ENCODE results near the gene SIRT3.
"Not testable (repeated sequence)": the region's sequence is repeated elsewhere in the genome, so short reads cannot be mapped to it uniquely, and the experiment has no call there.

SIRT3 gene

DNA sequence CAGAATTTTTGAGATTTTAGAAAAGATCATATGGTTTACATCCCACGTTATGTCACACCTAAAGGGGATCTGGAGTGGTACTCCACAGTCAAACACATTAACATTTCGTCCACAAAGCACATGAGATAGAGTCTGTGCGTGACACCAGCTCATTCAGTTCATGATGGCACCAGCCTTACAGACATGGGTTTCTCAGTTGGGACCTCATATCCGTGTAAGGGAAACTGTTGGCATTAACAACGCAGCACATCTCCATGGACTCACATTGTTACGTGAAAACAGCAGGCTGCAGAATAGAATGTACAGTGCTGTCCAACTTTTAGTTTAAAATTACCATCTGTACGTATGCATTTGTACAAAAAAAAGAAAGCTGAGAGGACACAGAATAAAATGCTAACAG is 14.6 kb downstream of the SIRT3 start:
- Histone ChIP-seq H3K9me3 (ENCODE audit: control insufficient read depth, low read length) (no peaks in the 10 kb centered on the region), H3K18ac (ENCODE audit: low read depth in 1 of 2, low read length in 2 of 2) (no peak overlapping the region), H3K4me1 (ENCODE audit: control insufficient read depth, insufficient read depth, low read depth, low read length) (peaks cover 8% of the 10 kb centered on the region), H2BK12ac (ENCODE audit: low read length in 2 of 2) (no peak overlapping the region), H3K27ac (ENCODE audit: low read length, poor library complexity, severe bottlenecking) (no peak overlapping the region), H2BK120ac (ENCODE audit: low read depth, low read length) (no peak overlapping the region), H4K91ac (ENCODE audit: low read length) (no peak overlapping the region), H3K23ac (ENCODE audit: low read length in 2 of 2) (no peak overlapping the region), H3K4me3 (ENCODE audit: insufficient read depth in 1 of 2, low read depth in 1 of 2, low read length in 2 of 2) (no peak overlapping the region), H2AFZ (ENCODE audit: low read depth, low read length) (no peak overlapping the region), H4K8ac (ENCODE audit: low read length) (no peak overlapping the region), H3K27me3 (ENCODE audit: control insufficient read depth in 1 of 2, insufficient read depth in 1 of 2, low read length in 2 of 2) (no peaks in the 10 kb centered on the region), H2BK5ac (ENCODE audit: low read depth, low read length, poor library complexity, severe bottlenecking) (no peak overlapping the region), H2AK5ac (ENCODE audit: low read length, severe bottlenecking) (no peak overlapping the region), H3K79me1 (replicated peaks; ENCODE audit: low read length, poor library complexity, severe bottlenecking) (peaks cover 23% of the 10 kb centered on the region), H3K9ac (ENCODE audit: low read length) (no peak overlapping the region), H2BK15ac (ENCODE audit: low read depth, poor library complexity, severe bottlenecking) (no peak overlapping the region), H3K14ac (ENCODE audit: low read length in 2 of 2) (no peak overlapping the region), H3K4me2 (ENCODE audit: low read length, poor library complexity, severe bottlenecking) (no peak overlapping the region), H3K4ac (ENCODE audit: low read depth in 1 of 2, low read length in 2 of 2) (no peak overlapping the region), H3K36me3 (ENCODE audit: control insufficient read depth in 1 of 2, insufficient read depth in 2 of 2, low read depth in 1 of 2, low read length in 2 of 2) (peaks cover 31 to 36% of the 10 kb centered on the region in 2 experiments)
- WGBS = 98% methylated on average over 6 of the region's 7 CpGs
- DNase-seq = no peak

DNA sequence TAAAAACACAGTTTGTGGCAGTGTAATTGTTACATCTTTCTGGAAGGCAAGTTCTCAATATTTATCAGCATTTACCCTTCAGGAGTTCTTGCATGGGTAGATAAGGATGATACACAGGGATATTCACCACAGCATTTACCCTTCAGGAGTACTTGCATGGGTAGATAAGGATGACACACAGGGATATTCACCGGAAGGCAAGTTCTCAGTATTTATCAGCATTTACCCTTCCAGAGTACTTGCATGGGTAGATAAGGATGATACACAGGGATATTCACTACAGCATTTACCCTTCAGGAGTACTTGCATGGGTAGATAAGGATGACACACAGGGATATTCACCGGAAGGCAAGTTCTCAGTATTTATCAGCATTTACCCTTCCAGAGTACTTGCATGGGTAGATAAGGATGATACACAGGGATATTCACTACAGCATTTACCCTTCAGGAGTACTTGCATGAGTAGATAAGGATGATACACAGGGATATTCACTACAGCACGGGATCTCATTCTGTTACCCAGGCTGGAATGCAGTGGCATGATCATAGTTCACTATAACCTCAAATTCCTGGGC is 15.4 kb downstream of the SIRT3 start:
- not testable (repeated sequence) for DNase-seq; H2AFZ ChIP-seq (ENCODE audit: low read depth, low read length); H3K27me3 ChIP-seq (ENCODE audit: control insufficient read depth in 1 of 2, insufficient read depth in 1 of 2, low read length in 2 of 2); H3K14ac ChIP-seq (ENCODE audit: low read length in 2 of 2); H3K9ac ChIP-seq (ENCODE audit: low read length); H2BK120ac ChIP-seq (ENCODE audit: low read depth, low read length); H4K91ac ChIP-seq (ENCODE audit: low read length); H3K9me3 ChIP-seq (ENCODE audit: control insufficient read depth, low read length); H3K27ac ChIP-seq (ENCODE audit: low read length, poor library complexity, severe bottlenecking); H4K8ac ChIP-seq (ENCODE audit: low read length); H3K4me2 ChIP-seq (ENCODE audit: low read length, poor library complexity, severe bottlenecking); H2BK12ac ChIP-seq (ENCODE audit: low read length in 2 of 2); H2BK5ac ChIP-seq (ENCODE audit: low read depth, low read length, poor library complexity, severe bottlenecking); H3K18ac ChIP-seq (ENCODE audit: low read depth in 1 of 2, low read length in 2 of 2); H2BK15ac ChIP-seq (ENCODE audit: low read depth, poor library complexity, severe bottlenecking); H2AK5ac ChIP-seq (ENCODE audit: low read length, severe bottlenecking); H3K23ac ChIP-seq (ENCODE audit: low read length in 2 of 2); H3K4me3 ChIP-seq (ENCODE audit: insufficient read depth in 1 of 2, low read depth in 1 of 2, low read length in 2 of 2); H3K4me1 ChIP-seq (ENCODE audit: control insufficient read depth, insufficient read depth, low read depth, low read length); H3K4ac ChIP-seq (ENCODE audit: low read depth in 1 of 2, low read length in 2 of 2)
- WGBS = 93% methylated on average over 1 of the region's 3 CpGs
- Histone ChIP-seq H3K79me1 (replicated peaks; ENCODE audit: low read length, poor library complexity, severe bottlenecking) (peaks cover 18% of the 10 kb centered on the region), H3K36me3 (ENCODE audit: control insufficient read depth in 1 of 2, insufficient read depth in 2 of 2, low read depth in 1 of 2, low read length in 2 of 2) (peaks cover 39 to 44% of the 10 kb centered on the region in 2 experiments)

DNA sequence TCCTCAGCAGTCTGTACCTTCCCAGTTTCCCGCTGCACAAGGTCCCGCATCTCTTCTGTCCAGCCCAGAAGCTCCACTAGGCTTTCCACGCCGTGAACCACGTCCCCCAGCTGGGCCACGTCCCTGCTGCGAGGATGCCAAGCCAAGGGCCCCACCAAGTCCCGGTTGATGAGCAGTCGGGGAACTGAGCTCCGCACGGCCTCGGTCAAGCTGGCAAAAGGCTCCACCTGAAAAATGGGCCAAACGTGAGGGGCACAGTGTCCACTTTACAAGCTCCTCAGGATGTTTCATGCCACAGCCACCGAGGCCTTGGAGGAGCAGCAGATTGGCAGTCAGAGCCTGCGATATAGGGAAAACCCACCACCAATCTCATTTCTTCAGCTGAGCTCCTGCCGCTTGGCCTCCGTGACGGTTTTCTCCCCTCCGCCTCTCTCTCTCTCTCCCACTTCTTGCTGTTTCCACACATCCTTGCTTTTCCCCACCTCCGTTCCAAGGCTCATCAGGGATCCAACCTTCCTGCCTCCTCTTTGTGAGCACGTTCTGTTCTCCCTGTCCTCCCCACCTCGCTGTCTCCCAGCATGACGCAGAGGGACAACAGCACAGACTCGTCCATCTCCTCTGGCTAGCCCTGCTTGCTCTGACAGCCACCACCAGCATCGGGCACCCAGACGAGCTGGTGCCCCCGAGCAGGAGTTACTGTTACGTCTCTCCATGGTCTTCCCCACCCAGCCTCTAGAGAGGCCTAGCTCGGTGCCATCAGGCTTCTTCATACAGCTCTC is 17.1 kb downstream of the SIRT3 start:
- Histone ChIP-seq H4K91ac (ENCODE audit: low read length) (no peak overlapping the region), H3K18ac (ENCODE audit: low read depth in 1 of 2, low read length in 2 of 2) (no peak overlapping the region), H3K4me3 (ENCODE audit: insufficient read depth in 1 of 2, low read depth in 1 of 2, low read length in 2 of 2) (no peak overlapping the region), H3K27ac (ENCODE audit: low read length, poor library complexity, severe bottlenecking) (no peak overlapping the region), H3K4me2 (ENCODE audit: low read length, poor library complexity, severe bottlenecking) (no peak overlapping the region), H2BK120ac (ENCODE audit: low read depth, low read length) (no peak overlapping the region), H3K4ac (ENCODE audit: low read depth in 1 of 2, low read length in 2 of 2) (no peak overlapping the region), H3K4me1 (ENCODE audit: control insufficient read depth, insufficient read depth, low read depth, low read length) (peaks cover 3% of the 10 kb centered on the region), H4K8ac (ENCODE audit: low read length) (no peak overlapping the region), H3K9ac (ENCODE audit: low read length) (no peak overlapping the region), H2AK5ac (ENCODE audit: low read length, severe bottlenecking) (no peak overlapping the region), H2BK15ac (ENCODE audit: low read depth, poor library complexity, severe bottlenecking) (no peak overlapping the region), H3K14ac (ENCODE audit: low read length in 2 of 2) (no peak overlapping the region), H3K27me3 (ENCODE audit: control insufficient read depth in 1 of 2, insufficient read depth in 1 of 2, low read length in 2 of 2) (no peaks in the 10 kb centered on the region), H3K36me3 (ENCODE audit: control insufficient read depth in 1 of 2, insufficient read depth in 2 of 2, low read depth in 1 of 2, low read length in 2 of 2) (peaks cover 52 to 61% of the 10 kb centered on the region in 2 experiments), H2BK5ac (ENCODE audit: low read depth, low read length, poor library complexity, severe bottlenecking) (no peak overlapping the region), H3K9me3 (ENCODE audit: control insufficient read depth, low read length) (no peaks in the 10 kb centered on the region), H2AFZ (ENCODE audit: low read depth, low read length) (no peak overlapping the region), H2BK12ac (ENCODE audit: low read length in 2 of 2) (no peak overlapping the region), H3K23ac (ENCODE audit: low read length in 2 of 2) (no peak overlapping the region), H3K79me1 (replicated peaks; ENCODE audit: low read length, poor library complexity, severe bottlenecking) (peaks cover 15% of the 10 kb centered on the region)
- DNase-seq = no peak
- 93% methylated on average over 28 of the region's 29 CpGs for WGBS

DNA sequence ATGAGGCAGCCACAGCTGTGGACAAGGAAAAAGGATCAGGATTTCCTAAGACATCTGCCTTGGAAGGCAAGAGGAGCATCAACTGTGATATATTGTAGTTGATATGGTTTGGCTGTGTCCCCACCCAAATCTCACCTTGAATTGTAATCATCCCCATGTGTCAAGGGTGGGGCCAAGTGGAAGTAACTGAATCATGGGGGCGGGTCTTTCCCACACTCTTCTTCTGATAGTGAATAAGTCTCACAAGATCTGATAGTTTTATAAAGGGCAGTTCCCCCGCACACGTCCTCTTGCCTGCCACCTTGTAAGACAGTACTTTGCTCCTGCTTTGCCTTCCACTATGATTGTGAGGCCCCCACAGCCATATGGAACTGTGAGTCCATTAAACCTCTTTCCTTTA is 18.4 kb downstream of the SIRT3 start:
- no peak overlapping the region for H2AK5ac ChIP-seq (ENCODE audit: low read length, severe bottlenecking)
- H2BK5ac ChIP-seq (ENCODE audit: low read depth, low read length, poor library complexity, severe bottlenecking) = no peak overlapping the region
- H3K4ac ChIP-seq (ENCODE audit: low read depth in 1 of 2, low read length in 2 of 2) = no peak overlapping the region
- H2BK120ac ChIP-seq (ENCODE audit: low read depth, low read length) = no peak overlapping the region
- no peak overlapping the region for H2AFZ ChIP-seq (ENCODE audit: low read depth, low read length)
- H3K23ac ChIP-seq (ENCODE audit: low read length in 2 of 2) = no peak overlapping the region
- H3K9ac ChIP-seq (ENCODE audit: low read length) = no peak overlapping the region
- WGBS = 99% methylated on average over 3 of the region's 3 CpGs
- no peak overlapping the region for H2BK12ac ChIP-seq (ENCODE audit: low read length in 2 of 2)
- DNase-seq = no peak
- H2BK15ac ChIP-seq (ENCODE audit: low read depth, poor library complexity, severe bottlenecking) = no peak overlapping the region
- H4K8ac ChIP-seq (ENCODE audit: low read length) = no peak overlapping the region
- H3K4me3 ChIP-seq (ENCODE audit: insufficient read depth in 1 of 2, low read depth in 1 of 2, low read length in 2 of 2) = no peak overlapping the region
- peaks cover 54 to 70% of the 10 kb centered on the region in 2 experiments for H3K36me3 ChIP-seq (ENCODE audit: control insufficient read depth in 1 of 2, insufficient read depth in 2 of 2, low read depth in 1 of 2, low read length in 2 of 2)
- no peak overlapping the region for H3K4me2 ChIP-seq (ENCODE audit: low read length, poor library complexity, severe bottlenecking)
- H3K9me3 ChIP-seq (ENCODE audit: control insufficient read depth, low read length) = no peaks in the 10 kb centered on the region
- no peaks in the 10 kb centered on the region for H3K27me3 ChIP-seq (ENCODE audit: control insufficient read depth in 1 of 2, insufficient read depth in 1 of 2, low read length in 2 of 2)
- no peak overlapping the region for H3K18ac ChIP-seq (ENCODE audit: low read depth in 1 of 2, low read length in 2 of 2)
- peaks cover 15% of the 10 kb centered on the region for H3K79me1 ChIP-seq (replicated peaks; ENCODE audit: low read length, poor library complexity, severe bottlenecking)
- no peak overlapping the region for H3K27ac ChIP-seq (ENCODE audit: low read length, poor library complexity, severe bottlenecking)
- peaks cover 9% of the 10 kb centered on the region for H3K4me1 ChIP-seq (ENCODE audit: control insufficient read depth, insufficient read depth, low read depth, low read length)
- H3K14ac ChIP-seq (ENCODE audit: low read length in 2 of 2) = no peak overlapping the region
- no peak overlapping the region for H4K91ac ChIP-seq (ENCODE audit: low read length)

Data from mesenchymal stem cell (in vitro differentiated cells and primary cell).